Measurements from ENCODE around the gene GPC5.

GPC5 gene

DNA sequence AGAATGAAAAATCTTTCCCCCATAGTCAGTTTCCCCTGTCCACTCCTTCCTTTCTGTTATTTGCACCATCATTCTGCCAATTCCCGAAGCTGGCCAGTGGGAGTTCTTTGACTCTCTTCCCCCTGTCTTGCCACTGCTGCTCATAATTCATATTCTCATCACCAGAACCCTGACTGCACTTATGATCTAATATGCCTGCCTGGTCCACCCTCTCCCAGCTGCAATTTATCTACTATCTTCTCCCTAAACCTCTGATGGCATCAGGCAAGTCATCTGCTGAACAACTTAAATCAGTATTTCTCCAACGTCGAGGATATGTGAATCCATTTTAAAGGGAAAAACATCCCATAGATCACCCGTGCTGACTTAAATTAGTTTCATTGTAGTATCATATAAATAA lies 1370.2 kb downstream of the GPC5 start:
- Histone ChIP-seq H3K9me3 (ENCODE audit: control insufficient read depth, low read length) (no peaks in the 10 kb centered on the region), H3K27me3 (replicated peaks; ENCODE audit: control insufficient read depth, insufficient read depth, low read length) (no peaks in the 10 kb centered on the region), H3K36me3 (ENCODE audit: control insufficient read depth, insufficient read depth, low read length, severe bottlenecking) (no peaks in the 10 kb centered on the region), H3K4me3 (ENCODE audit: low read length) (peak overlapping the region; percentile 4), H3K9ac (ENCODE audit: low read length) (no peak overlapping the region), H3K4me1 (ENCODE audit: control insufficient read depth, insufficient read depth, low read length) (peaks cover 10% of the 10 kb centered on the region)
- DNase-seq (ENCODE audit: low read depth), result no peak

DNA sequence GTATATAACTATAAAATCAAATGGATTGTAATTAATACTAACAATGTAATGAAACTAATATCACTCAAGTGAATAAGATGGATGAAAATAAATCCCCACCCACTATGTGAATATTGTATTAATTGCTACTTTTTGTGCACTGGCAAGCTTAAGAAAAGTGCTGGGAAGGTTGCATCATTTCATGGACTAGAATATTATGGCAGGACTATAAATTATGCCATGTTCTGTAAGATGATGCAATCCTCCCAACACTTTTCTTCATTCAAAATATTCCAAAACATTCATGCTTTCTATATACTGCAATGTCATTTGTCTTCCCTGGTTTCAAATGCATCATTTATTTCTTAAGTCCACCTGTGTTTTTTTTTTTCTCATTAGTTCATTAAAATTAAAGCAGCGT lies 1370.6 kb downstream of the GPC5 start:
- Histone ChIP-seq H3K4me1 (ENCODE audit: control insufficient read depth, insufficient read depth, low read length) (peaks cover 10% of the 10 kb centered on the region), H3K27me3 (replicated peaks; ENCODE audit: control insufficient read depth, insufficient read depth, low read length) (no peaks in the 10 kb centered on the region), H3K36me3 (ENCODE audit: control insufficient read depth, insufficient read depth, low read length, severe bottlenecking) (no peaks in the 10 kb centered on the region), H3K9ac (ENCODE audit: low read length) (no peak overlapping the region), H3K4me3 (ENCODE audit: low read length) (peak overlapping the region; percentile 4), H3K9me3 (ENCODE audit: control insufficient read depth, low read length) (no peaks in the 10 kb centered on the region)
- DNase-seq (ENCODE audit: low read depth), result peak; percentile 7

DNA sequence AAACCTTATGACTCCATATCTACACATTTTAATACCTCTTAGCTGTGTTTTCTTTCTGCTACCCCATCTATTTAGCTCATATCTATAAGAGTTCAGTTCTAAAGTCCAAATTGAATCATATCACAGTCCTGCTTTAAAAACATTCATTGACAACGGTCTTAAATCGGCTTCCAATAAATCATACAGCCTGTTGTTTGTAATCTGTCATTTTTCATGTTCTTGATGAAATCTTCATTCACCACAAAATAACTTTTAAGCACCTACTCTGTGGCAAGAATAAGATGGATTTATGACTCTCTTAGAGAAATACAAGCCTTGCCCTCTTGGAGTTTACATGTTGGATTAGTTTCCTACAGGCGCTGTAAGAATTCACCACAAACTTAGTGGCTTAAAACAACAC lies 1377.2 kb downstream of the GPC5 start:
- no peaks in the 10 kb centered on the region for H3K9me3 ChIP-seq (ENCODE audit: control insufficient read depth, low read length)

DNA sequence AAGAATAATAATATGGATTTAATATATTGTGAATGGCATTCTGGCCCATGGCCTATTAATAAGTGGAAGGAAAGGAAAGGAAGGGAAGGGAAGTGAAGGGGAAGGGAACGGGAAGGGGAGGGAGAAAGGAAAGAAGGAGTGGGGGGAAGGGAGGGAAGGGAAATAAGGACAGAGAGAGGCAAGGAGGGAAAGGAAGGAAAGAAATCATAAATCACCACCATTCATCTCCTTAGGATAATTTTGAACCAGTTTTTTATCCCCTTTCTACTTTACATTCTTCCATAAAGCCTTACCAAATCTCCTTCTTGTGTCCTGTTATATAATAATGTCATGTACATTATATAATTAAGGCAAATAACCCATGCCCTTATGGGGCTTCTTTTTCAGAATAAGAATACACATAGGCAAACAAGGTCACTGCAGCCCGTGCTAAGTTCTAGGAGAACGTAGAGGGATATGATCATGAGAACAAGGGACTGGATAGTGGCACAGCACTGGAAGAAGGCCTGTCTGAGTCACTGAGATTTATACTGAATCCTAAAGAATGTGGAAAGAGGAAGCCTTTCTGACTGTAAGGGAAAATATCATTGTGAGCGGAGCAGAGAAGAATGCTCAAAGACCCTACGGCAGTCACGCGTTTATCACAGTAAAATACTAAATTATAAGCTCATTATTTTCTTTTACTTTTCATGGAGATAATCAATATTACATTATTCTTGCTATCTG lies 1383.7 kb downstream of the GPC5 start:
- Histone ChIP-seq H3K4me3 (ENCODE audit: low read length) (no peak overlapping the region), H3K4me1 (ENCODE audit: control insufficient read depth, insufficient read depth, low read length) (no peaks in the 10 kb centered on the region), H3K9ac (ENCODE audit: low read length) (no peak overlapping the region), H3K36me3 (ENCODE audit: control insufficient read depth, insufficient read depth, low read length, severe bottlenecking) (no peaks in the 10 kb centered on the region), H3K9me3 (ENCODE audit: control insufficient read depth, low read length) (no peaks in the 10 kb centered on the region), H3K27me3 (replicated peaks; ENCODE audit: control insufficient read depth, insufficient read depth, low read length) (no peaks in the 10 kb centered on the region)
- no peak for DNase-seq (ENCODE audit: low read depth)

More for the DNA sequence above, 1377.2 kb downstream of the GPC5 start:
- H3K36me3 ChIP-seq (ENCODE audit: control insufficient read depth, insufficient read depth, low read length, severe bottlenecking), result no peaks in the 10 kb centered on the region
- no peak overlapping the region for H3K9ac ChIP-seq (ENCODE audit: low read length)
- H3K4me1 ChIP-seq (ENCODE audit: control insufficient read depth, insufficient read depth, low read length), result no peaks in the 10 kb centered on the region
- H3K4me3 ChIP-seq (ENCODE audit: low read length), result no peak overlapping the region
- H3K27me3 ChIP-seq (replicated peaks; ENCODE audit: control insufficient read depth, insufficient read depth, low read length), result no peaks in the 10 kb centered on the region
- no peak for DNase-seq (ENCODE audit: low read depth)

DNA sequence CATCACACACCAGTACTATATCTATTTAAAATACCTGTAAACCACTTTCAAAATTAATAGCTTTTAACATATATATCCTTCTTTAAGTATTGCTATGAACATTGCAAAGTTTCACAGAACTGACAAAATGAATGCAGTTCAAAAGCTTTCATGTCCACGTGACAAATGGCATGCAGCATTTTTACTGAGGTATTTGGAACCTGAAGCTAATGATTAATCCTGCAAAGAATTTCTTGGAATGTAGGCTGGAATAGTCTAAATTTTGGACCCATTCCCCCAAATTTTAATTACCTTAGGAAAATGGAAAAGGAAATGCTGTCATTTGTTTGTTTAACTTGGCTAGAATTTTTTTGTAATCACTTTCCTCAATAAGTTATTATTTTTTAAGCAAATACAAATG lies 1404.4 kb downstream of the GPC5 start:
- Histone ChIP-seq H3K9ac (ENCODE audit: low read length) (no peak overlapping the region), H3K4me1 (ENCODE audit: control insufficient read depth, insufficient read depth, low read length) (peaks cover 53% of the 10 kb centered on the region), H3K9me3 (ENCODE audit: control insufficient read depth, low read length) (no peaks in the 10 kb centered on the region), H3K27me3 (replicated peaks; ENCODE audit: control insufficient read depth, insufficient read depth, low read length) (no peaks in the 10 kb centered on the region), H3K4me3 (ENCODE audit: low read length) (no peak overlapping the region), H3K36me3 (ENCODE audit: control insufficient read depth, insufficient read depth, low read length, severe bottlenecking) (no peaks in the 10 kb centered on the region)
- DNase-seq (ENCODE audit: low read depth), result no peak

DNA sequence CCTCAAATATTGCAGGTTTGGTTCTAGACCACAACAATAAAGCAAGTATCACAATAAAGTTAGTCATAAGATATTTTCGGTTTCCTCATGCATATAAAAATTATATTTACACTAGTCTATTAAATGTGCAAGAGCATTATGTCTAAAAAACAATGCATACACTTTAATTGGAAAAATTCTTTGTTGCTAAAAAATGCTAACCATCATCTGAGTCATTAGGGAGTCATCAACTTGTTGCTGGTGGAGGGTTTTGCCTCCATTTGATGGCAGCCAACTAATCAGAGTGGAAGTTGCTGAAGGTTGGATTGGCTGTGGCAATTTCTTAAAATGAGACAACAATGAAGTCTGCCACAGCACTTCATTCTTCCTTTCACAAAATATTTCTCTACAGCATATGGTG lies 1405.9 kb downstream of the GPC5 start:
- Histone ChIP-seq H3K27me3 (replicated peaks; ENCODE audit: control insufficient read depth, insufficient read depth, low read length) (no peaks in the 10 kb centered on the region), H3K9ac (ENCODE audit: low read length) (peak overlapping the region; percentile 50), H3K9me3 (ENCODE audit: control insufficient read depth, low read length) (no peaks in the 10 kb centered on the region), H3K4me1 (ENCODE audit: control insufficient read depth, insufficient read depth, low read length) (peaks cover 54% of the 10 kb centered on the region), H3K36me3 (ENCODE audit: control insufficient read depth, insufficient read depth, low read length, severe bottlenecking) (no peaks in the 10 kb centered on the region), H3K4me3 (ENCODE audit: low read length) (no peak overlapping the region)
- no peak for DNase-seq (ENCODE audit: low read depth)

DNA sequence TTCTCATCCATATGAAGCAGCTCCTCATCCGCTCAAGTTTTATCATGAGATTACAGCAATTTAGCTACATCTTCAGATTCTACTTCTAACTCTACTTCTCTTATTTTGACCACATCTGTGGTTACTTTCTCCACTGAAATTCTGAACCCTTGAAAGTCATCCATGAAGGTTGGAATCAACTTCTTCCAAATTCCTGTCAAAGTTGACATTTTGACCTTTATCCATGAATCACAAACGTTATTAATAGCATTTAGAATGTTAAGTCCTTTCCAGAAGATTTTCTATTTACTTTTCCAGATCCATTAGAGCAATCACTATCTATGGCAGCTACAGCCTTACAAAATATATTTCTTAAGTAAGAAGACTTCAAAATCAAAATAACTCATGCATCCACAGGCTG lies 1406.5 kb downstream of the GPC5 start:
- no peak for DNase-seq (ENCODE audit: low read depth)
- peaks cover 54% of the 10 kb centered on the region for H3K4me1 ChIP-seq (ENCODE audit: control insufficient read depth, insufficient read depth, low read length)
- H3K9me3 ChIP-seq (ENCODE audit: control insufficient read depth, low read length), result no peaks in the 10 kb centered on the region

DNA sequence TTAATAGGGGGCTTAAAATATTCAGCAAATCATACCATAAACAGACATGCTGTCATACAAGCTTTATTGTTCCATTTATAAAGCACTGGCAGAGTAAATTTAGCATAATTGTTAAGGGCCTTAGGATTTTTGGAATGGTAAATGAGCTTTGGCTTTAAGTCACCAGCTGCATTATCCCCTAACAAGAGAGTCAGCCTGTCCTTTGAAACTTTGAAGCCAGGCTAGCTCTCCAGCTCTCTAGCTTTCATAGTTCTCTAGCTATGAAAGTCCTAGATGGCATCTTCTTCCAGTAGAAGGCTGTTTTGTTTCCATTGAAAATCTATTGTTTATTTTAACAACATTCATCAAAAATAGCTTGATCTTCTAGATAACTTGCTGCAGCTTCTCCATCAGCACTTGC lies 1407.3 kb downstream of the GPC5 start:
- Histone ChIP-seq H3K9ac (ENCODE audit: low read length) (peak overlapping the region; percentile 74), H3K36me3 (ENCODE audit: control insufficient read depth, insufficient read depth, low read length, severe bottlenecking) (no peaks in the 10 kb centered on the region), H3K27me3 (replicated peaks; ENCODE audit: control insufficient read depth, insufficient read depth, low read length) (no peaks in the 10 kb centered on the region), H3K4me1 (ENCODE audit: control insufficient read depth, insufficient read depth, low read length) (peaks cover 54% of the 10 kb centered on the region), H3K9me3 (ENCODE audit: control insufficient read depth, low read length) (no peaks in the 10 kb centered on the region), H3K4me3 (ENCODE audit: low read length) (peak overlapping the region; percentile 78)
- DNase-seq (ENCODE audit: low read depth), result no peak

More for the DNA sequence above, 1406.5 kb downstream of the GPC5 start:
- no peaks in the 10 kb centered on the region for H3K36me3 ChIP-seq (ENCODE audit: control insufficient read depth, insufficient read depth, low read length, severe bottlenecking)
- H3K4me3 ChIP-seq (ENCODE audit: low read length), result no peak overlapping the region
- H3K9ac ChIP-seq (ENCODE audit: low read length), result peak overlapping the region; percentile 50
- H3K27me3 ChIP-seq (replicated peaks; ENCODE audit: control insufficient read depth, insufficient read depth, low read length), result no peaks in the 10 kb centered on the region

DNA sequence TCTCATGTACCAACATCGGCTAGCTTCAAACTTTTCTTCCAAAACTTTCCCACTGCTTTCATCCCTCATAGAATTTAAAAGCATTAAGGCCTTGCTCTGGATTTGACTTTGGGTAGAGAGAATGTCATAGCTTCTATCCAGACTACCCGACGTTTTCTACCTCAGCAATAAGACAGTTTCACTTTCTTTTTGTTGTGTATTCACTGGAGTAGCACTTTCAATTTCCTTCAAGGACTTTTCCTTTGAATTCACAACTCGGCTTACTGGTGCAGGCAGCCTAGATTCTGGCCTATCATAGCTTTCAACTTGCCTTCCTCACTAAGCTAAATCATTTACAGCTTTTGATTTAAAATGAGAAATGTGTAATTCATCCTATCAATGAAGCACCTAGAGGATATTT lies 1407.8 kb downstream of the GPC5 start:
- DNase-seq (ENCODE audit: low read depth), result peak; percentile 53
- Histone ChIP-seq H3K36me3 (ENCODE audit: control insufficient read depth, insufficient read depth, low read length, severe bottlenecking) (no peaks in the 10 kb centered on the region), H3K4me3 (ENCODE audit: low read length) (peak overlapping the region; percentile 78), H3K27me3 (replicated peaks; ENCODE audit: control insufficient read depth, insufficient read depth, low read length) (no peaks in the 10 kb centered on the region), H3K9me3 (ENCODE audit: control insufficient read depth, low read length) (no peaks in the 10 kb centered on the region), H3K9ac (ENCODE audit: low read length) (peak overlapping the region; percentile 74), H3K4me1 (ENCODE audit: control insufficient read depth, insufficient read depth, low read length) (peaks cover 54% of the 10 kb centered on the region)

DNA sequence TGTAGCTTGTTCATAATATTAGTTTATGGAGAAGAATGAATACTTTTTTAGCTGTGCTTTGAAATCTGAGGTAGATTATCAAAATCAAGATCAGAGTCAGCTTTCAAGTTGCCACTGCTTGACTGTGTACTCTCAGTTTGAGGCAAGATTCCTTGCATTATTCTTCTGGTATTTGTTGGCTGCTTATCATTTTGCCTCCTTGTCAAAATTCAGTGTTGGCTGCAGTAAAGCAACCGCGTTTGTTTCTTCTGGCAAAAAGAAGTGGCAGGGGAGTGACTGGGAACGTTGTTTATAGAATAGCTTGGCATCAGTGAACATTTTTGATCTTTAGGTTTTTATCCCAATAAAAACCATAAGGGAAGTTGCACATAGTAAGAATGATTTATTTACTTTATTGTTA lies 1408.9 kb downstream of the GPC5 start:
- Histone ChIP-seq H3K36me3 (ENCODE audit: control insufficient read depth, insufficient read depth, low read length, severe bottlenecking) (no peaks in the 10 kb centered on the region), H3K27me3 (replicated peaks; ENCODE audit: control insufficient read depth, insufficient read depth, low read length) (no peaks in the 10 kb centered on the region), H3K4me3 (ENCODE audit: low read length) (peak overlapping the region; percentile 78), H3K4me1 (ENCODE audit: control insufficient read depth, insufficient read depth, low read length) (peaks cover 54% of the 10 kb centered on the region), H3K9me3 (ENCODE audit: control insufficient read depth, low read length) (peaks cover 7% of the 10 kb centered on the region), H3K9ac (ENCODE audit: low read length) (peak overlapping the region; percentile 74)
- DNase-seq (ENCODE audit: low read depth), result peak; percentile 48

DNA sequence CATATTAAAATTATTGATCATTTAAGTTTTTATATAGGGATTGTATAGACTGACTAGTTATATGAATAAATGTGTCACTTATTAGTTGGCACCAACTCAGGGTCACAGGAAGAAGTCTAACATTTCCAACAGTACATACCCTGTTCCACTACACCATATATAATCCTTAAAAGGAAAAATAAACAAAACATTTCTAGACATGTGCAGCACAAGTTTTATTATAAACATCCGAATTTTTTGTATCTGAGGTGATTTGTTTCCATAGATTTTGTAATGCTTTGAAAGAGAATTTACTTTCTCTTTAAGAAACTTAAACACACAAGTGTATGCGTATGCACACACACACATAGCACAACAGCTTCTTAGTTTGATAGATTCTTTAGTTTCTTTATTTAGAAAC lies 1409.5 kb downstream of the GPC5 start:
- Histone ChIP-seq H3K27me3 (replicated peaks; ENCODE audit: control insufficient read depth, insufficient read depth, low read length) (no peaks in the 10 kb centered on the region), H3K4me1 (ENCODE audit: control insufficient read depth, insufficient read depth, low read length) (peaks cover 53% of the 10 kb centered on the region), H3K36me3 (ENCODE audit: control insufficient read depth, insufficient read depth, low read length, severe bottlenecking) (no peaks in the 10 kb centered on the region), H3K9ac (ENCODE audit: low read length) (peak overlapping the region; percentile 4), H3K9me3 (ENCODE audit: control insufficient read depth, low read length) (peaks cover 7% of the 10 kb centered on the region), H3K4me3 (ENCODE audit: low read length) (no peak overlapping the region)
- DNase-seq (ENCODE audit: low read depth), result no peak

DNA sequence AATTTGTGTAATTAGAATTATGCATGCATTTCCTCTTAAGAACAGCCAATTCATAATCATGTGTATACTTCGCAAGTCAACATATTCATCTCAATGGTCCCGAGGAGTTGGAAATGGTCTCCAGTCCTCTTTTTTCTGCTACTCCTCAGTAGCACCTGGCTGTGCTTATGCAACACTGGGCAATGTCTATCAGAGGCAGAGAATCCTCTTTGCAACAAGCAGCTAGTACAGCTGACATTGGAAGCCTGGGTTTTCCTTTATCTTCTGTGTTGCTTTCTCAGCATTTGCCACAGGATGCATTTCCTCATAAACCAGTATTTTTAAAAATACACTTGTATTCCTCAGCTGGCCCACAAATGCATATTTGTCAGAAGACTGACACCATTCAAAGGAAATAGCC lies 1422.9 kb downstream of the GPC5 start:
- no peak overlapping the region for H3K9ac ChIP-seq (ENCODE audit: low read length)
- no peaks in the 10 kb centered on the region for H3K36me3 ChIP-seq (ENCODE audit: control insufficient read depth, insufficient read depth, low read length, severe bottlenecking)
- H3K27me3 ChIP-seq (replicated peaks; ENCODE audit: control insufficient read depth, insufficient read depth, low read length), result no peaks in the 10 kb centered on the region
- DNase-seq (ENCODE audit: low read depth), result no peak
- no peaks in the 10 kb centered on the region for H3K4me1 ChIP-seq (ENCODE audit: control insufficient read depth, insufficient read depth, low read length)
- H3K4me3 ChIP-seq (ENCODE audit: low read length), result no peak overlapping the region
- H3K9me3 ChIP-seq (ENCODE audit: control insufficient read depth, low read length), result no peaks in the 10 kb centered on the region

All from adipocyte (in vitro differentiated cells).